GM12873 (cell line): ENCODE results near the gene HINT3.

Experiments
- CTCF ChIP-seq: IDR thresholded peaks from 2 replicates; pipeline ENCODE4 v1.5.1; 2012; ENCODE audit warnings: low read depth, mild to moderate bottlenecking, moderate library complexity, low read length, control low read depth; ENCODE audit not compliant: insufficient read depth; ENCODE audit errors: missing control alignments

Gene HINT3

GRCh38 chr6:125986301-125987025, 29.9 kb downstream of the HINT3 start, which contains the start of gene TRMT11:
TRMT11 (plus strand) TSS chr6:125986540; CDS start chr6:125986551, 11 bp downstream.
- TF ChIP-seq CTCF, result no peak

- no peak for TF ChIP-seq CTCF
These were observed 30.6 kb downstream of the HINT3 start for GRCh38 chr6:125987026-125987617.

GRCh38 chr6:125988280-125988679, 31.7 kb downstream of the HINT3 start:
- no peak for TF ChIP-seq CTCF

GRCh38 chr6:125989631-125990030, 33.1 kb downstream of the HINT3 start:
- no peak for TF ChIP-seq CTCF

- TF ChIP-seq CTCF, result no peak
These were observed 35.1 kb downstream of the HINT3 start for GRCh38 chr6:125991653-125992052.

- no peak for TF ChIP-seq CTCF
These were observed 38.3 kb downstream of the HINT3 start for GRCh38 chr6:125994670-125995488.
